ENCODE measurements around the gene PRDM16. TPM values are rescaled to one million over a fixed set of nuclear protein-coding genes. Genes with fewer than 3 reads are reported as not detected.

PRDM16 gene
- total RNA-seq, 1 experiment from 2014 or later = not detected

GRCh38 chr1:3349968-3350299, 280.9 kb downstream of the PRDM16 start:
- ChIA-PET CTCF (interaction anchor here (0.6 to 0.7 kb wide), 3 partner anchors 75 to 1210 kb away, joined by 3 to 4 read pairs (median 3); no protein-coding TSS in a partner anchor), POLR2A (no interaction called here)
- Mint-ChIP-seq H3K4me3 (ENCODE audit: unreplicated experiment) (no peak overlapping the region), H3K27me3 (ENCODE audit: insufficient read depth, unreplicated experiment) (no peaks in the 10 kb centered on the region), H3K9me3 (ENCODE audit: unreplicated experiment) (no peaks in the 10 kb centered on the region), H3K4me1 (ENCODE audit: insufficient read depth, unreplicated experiment) (no peaks in the 10 kb centered on the region), H3K36me3 (ENCODE audit: insufficient read depth, unreplicated experiment) (no peaks in the 10 kb centered on the region), H3K27ac (ENCODE audit: low read depth, unreplicated experiment) (no peak overlapping the region)
- intact Hi-C loops (cut with micrococcal nuclease) = no loop called here
- no TSS peak for BruUV-seq (replicated peaks)
- no peak for DNase-seq (ENCODE audit: unreplicated experiment)
- no peak for TF ChIP-seq CTCF (IDR thresholded peaks at IDR 0.05; ENCODE audit: unreplicated experiment)

GRCh38 chr1:3350506-3351261, 281.7 kb downstream of the PRDM16 start:
- intact Hi-C loops (cut with micrococcal nuclease) = no loop called here
- DNase-seq (ENCODE audit: unreplicated experiment) = no peak
- BruUV-seq (replicated peaks) = no TSS peak
- ChIA-PET POLR2A (no interaction called here), CTCF (interaction anchor here (0.6 kb wide), 1 partner anchor 390 kb away, joined by 3 read pairs; no protein-coding TSS in a partner anchor)
- TF ChIP-seq CTCF (IDR thresholded peaks at IDR 0.05; ENCODE audit: unreplicated experiment) = no peak
- Mint-ChIP-seq H3K27ac (ENCODE audit: low read depth, unreplicated experiment) (no peak overlapping the region), H3K4me3 (ENCODE audit: unreplicated experiment) (no peak overlapping the region), H3K27me3 (ENCODE audit: insufficient read depth, unreplicated experiment) (no peaks in the 10 kb centered on the region), H3K4me1 (ENCODE audit: insufficient read depth, unreplicated experiment) (no peaks in the 10 kb centered on the region), H3K36me3 (ENCODE audit: insufficient read depth, unreplicated experiment) (no peaks in the 10 kb centered on the region), H3K9me3 (ENCODE audit: unreplicated experiment) (no peaks in the 10 kb centered on the region)

GRCh38 chr1:3351449-3352298, 282.7 kb downstream of the PRDM16 start:
- TF ChIP-seq CTCF (IDR thresholded peaks at IDR 0.05; ENCODE audit: unreplicated experiment) = no peak
- Mint-ChIP-seq H3K9me3 (ENCODE audit: unreplicated experiment) (no peaks in the 10 kb centered on the region), H3K27ac (ENCODE audit: low read depth, unreplicated experiment) (no peak overlapping the region), H3K4me1 (ENCODE audit: insufficient read depth, unreplicated experiment) (no peaks in the 10 kb centered on the region), H3K4me3 (ENCODE audit: unreplicated experiment) (no peak overlapping the region), H3K36me3 (ENCODE audit: insufficient read depth, unreplicated experiment) (no peaks in the 10 kb centered on the region), H3K27me3 (ENCODE audit: insufficient read depth, unreplicated experiment) (no peaks in the 10 kb centered on the region)
- no TSS peak for BruUV-seq (replicated peaks)
- DNase-seq (ENCODE audit: unreplicated experiment) = no peak
- ChIA-PET CTCF (interaction anchor here (0.5 kb wide), 1 partner anchor 10 kb away, joined by 3 read pairs; no protein-coding TSS in a partner anchor), POLR2A (no interaction called here)
- intact Hi-C loops (cut with micrococcal nuclease) = no loop called here

- DNase-seq (ENCODE audit: unreplicated experiment) = no peak
- Mint-ChIP-seq H3K27ac (ENCODE audit: low read depth, unreplicated experiment) (no peak overlapping the region), H3K4me1 (ENCODE audit: insufficient read depth, unreplicated experiment) (no peaks in the 10 kb centered on the region), H3K27me3 (ENCODE audit: insufficient read depth, unreplicated experiment) (no peaks in the 10 kb centered on the region), H3K4me3 (ENCODE audit: unreplicated experiment) (no peak overlapping the region), H3K36me3 (ENCODE audit: insufficient read depth, unreplicated experiment) (no peaks in the 10 kb centered on the region), H3K9me3 (ENCODE audit: unreplicated experiment) (no peaks in the 10 kb centered on the region)
- no TSS peak for BruUV-seq (replicated peaks)
- ChIA-PET POLR2A (no interaction called here), CTCF (interaction anchor here (0.5 kb wide), 1 partner anchor 9 kb away, joined by 3 read pairs; no protein-coding TSS in a partner anchor)
- no peak for TF ChIP-seq CTCF (IDR thresholded peaks at IDR 0.05; ENCODE audit: unreplicated experiment)
- intact Hi-C loops (cut with micrococcal nuclease) = no loop called here
These were observed 283.4 kb downstream of the PRDM16 start for GRCh38 chr1:3352299-3352951.

All from MCF 10A (cell line).